ENCODE measurements around the gene EEF2K.
A peak's percentile ranks its signal among the peaks of the same experiment; 100 is the strongest.

Gene EEF2K

DNA sequence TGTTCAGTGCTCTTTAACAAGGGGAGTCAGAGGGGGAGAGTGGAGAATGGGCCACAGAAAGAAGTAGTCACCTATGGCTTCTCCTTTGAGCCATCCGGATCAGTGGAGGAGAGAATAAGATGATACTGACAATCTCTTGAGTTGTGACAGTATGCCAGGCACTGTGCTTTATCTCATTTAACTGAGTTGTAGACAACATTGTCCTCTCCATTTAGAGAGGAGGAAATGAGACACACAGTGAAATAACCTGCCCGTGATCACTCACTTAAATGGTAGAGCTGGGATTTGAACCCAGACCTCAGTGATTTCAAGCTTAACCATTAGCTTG lies 17.8 kb upstream of the EEF2K start:
- TF ChIP-seq MYC (IDR thresholded peaks at IDR 0.05; ENCODE audit: low read depth, low read length) (no peak), MAX (IDR thresholded peaks at IDR 0.05; ENCODE audit: low read depth, low read length) (no peak), POLR2A (IDR thresholded peaks at IDR 0.05; ENCODE audit: extremely low read depth, insufficient read length) (no peak)
- TF ChIP-seq, protein P1, sequence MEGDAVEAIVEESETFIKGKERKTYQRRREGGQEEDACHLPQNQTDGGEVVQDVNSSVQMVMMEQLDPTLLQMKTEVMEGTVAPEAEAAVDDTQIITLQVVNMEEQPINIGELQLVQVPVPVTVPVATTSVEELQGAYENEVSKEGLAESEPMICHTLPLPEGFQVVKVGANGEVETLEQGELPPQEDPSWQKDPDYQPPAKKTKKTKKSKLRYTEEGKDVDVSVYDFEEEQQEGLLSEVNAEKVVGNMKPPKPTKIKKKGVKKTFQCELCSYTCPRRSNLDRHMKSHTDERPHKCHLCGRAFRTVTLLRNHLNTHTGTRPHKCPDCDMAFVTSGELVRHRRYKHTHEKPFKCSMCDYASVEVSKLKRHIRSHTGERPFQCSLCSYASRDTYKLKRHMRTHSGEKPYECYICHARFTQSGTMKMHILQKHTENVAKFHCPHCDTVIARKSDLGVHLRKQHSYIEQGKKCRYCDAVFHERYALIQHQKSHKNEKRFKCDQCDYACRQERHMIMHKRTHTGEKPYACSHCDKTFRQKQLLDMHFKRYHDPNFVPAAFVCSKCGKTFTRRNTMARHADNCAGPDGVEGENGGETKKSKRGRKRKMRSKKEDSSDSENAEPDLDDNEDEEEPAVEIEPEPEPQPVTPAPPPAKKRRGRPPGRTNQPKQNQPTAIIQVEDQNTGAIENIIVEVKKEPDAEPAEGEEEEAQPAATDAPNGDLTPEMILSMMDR (IDR thresholded peaks at IDR 0.05; ENCODE audit: low read depth, low read length): no peak
- H3K4me3 ChIP-seq (ENCODE audit: low read depth, low read length): no peak overlapping the region
- no peak for DNase-seq (ENCODE audit: low read depth)

GRCh38 chr16:22188595-22189442 lies 17.3 kb upstream of the EEF2K start:
- peak; percentile 85 for DNase-seq (ENCODE audit: low read depth)
- no peak overlapping the region for H3K4me3 ChIP-seq (ENCODE audit: low read depth, low read length)
- TF ChIP-seq MAX (IDR thresholded peaks at IDR 0.05; ENCODE audit: low read depth, low read length): 0 out of 2 replicates have a peak, but pooled peaks have one; percentile 46
- TF ChIP-seq, protein P1 (IDR thresholded peaks at IDR 0.05; ENCODE audit: low read depth, low read length): peak; percentile 81
- TF ChIP-seq MYC (IDR thresholded peaks at IDR 0.05; ENCODE audit: low read depth, low read length): peak; percentile 36; the same call in 1 of the 2 replicates
- no peak for TF ChIP-seq POLR2A (IDR thresholded peaks at IDR 0.05; ENCODE audit: extremely low read depth, insufficient read length)

- no peak for DNase-seq (ENCODE audit: low read depth)
- H3K4me3 ChIP-seq (ENCODE audit: low read depth, low read length): peak overlapping the region; percentile 49
- TF ChIP-seq MYC (IDR thresholded peaks at IDR 0.05; ENCODE audit: low read depth, low read length) (no peak), POLR2A (IDR thresholded peaks at IDR 0.05; ENCODE audit: extremely low read depth, insufficient read length) (no peak), MAX (IDR thresholded peaks at IDR 0.05; ENCODE audit: low read depth, low read length) (no peak)
- TF ChIP-seq, protein P1 (IDR thresholded peaks at IDR 0.05; ENCODE audit: low read depth, low read length): no peak
Measured at GRCh38 chr16:22189473-22190080, 16.5 kb upstream of the EEF2K start.

GRCh38 chr16:22190081-22190775 lies 15.8 kb upstream of the EEF2K start:
- peak; percentile 97 for DNase-seq (ENCODE audit: low read depth)
- TF ChIP-seq, protein P1 (IDR thresholded peaks at IDR 0.05; ENCODE audit: low read depth, low read length): no peak
- TF ChIP-seq MAX (IDR thresholded peaks at IDR 0.05; ENCODE audit: low read depth, low read length) (peak; percentile 19; the same call in 1 of the 2 replicates), MYC (IDR thresholded peaks at IDR 0.05; ENCODE audit: low read depth, low read length) (0 out of 2 replicates have a peak, but pooled peaks have one; percentile 45)

DNA sequence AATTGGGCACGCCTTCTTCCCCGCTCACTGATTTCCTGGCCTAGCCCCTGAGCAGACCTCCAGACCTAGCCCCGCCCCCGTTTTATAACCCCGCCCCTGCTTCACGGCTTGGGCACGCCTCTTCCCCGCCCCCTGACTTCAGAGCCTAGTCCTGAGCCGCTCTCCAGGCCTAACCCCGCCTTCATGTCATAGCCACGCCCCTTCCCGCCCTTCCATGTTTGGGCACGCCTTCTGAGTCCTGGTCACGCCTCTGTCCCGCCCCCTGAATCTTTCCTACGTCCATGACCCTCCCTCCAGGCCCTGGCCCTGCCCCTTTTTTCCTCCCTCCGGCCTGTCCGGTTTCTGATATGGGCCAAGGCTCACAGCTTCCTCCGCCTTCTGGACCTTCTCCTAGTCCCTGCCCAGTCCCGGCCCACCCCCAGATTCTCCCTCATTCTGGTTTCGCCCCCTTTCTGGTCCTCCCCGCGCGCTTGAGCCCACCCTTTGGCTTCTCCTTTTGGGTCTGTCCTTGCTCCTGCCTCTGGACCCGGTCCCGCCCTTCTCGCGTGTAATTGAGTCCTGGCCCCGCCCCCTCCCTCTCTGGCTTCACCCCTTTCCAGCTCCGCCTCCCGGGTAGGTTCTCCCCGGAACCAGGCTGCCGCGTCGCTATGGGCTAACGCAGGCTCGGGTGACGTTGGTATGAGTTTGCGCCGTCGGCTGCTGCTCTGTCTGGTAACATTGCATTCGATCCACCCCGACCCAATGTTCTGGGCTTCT lies 15.1 kb upstream of the EEF2K start:
- peak overlapping the region; percentile 80 for H3K4me3 ChIP-seq (ENCODE audit: low read depth, low read length)
- TF ChIP-seq MAX (IDR thresholded peaks at IDR 0.05; ENCODE audit: low read depth, low read length): peak; percentile 18; the same call in 1 of the 2 replicates
- TF ChIP-seq MYC (IDR thresholded peaks at IDR 0.05; ENCODE audit: low read depth, low read length): peak; percentile 62; the same call in 1 of the 2 replicates
- TF ChIP-seq, protein P1 (IDR thresholded peaks at IDR 0.05; ENCODE audit: low read depth, low read length): no peak
- TF ChIP-seq POLR2A (IDR thresholded peaks at IDR 0.05; ENCODE audit: extremely low read depth, insufficient read length): peak; percentile 83
- peak; percentile 97 for DNase-seq (ENCODE audit: low read depth)

More at GRCh38 chr16:22190081-22190775, 15.8 kb upstream of the EEF2K start:
- peak overlapping the region; percentile 49 for H3K4me3 ChIP-seq (ENCODE audit: low read depth, low read length)

All from NB4 (cell line).